ENCODE data around the gene PDXP.
"Not testable (repeated sequence)": the region's sequence is repeated elsewhere in the genome, so short reads cannot be mapped to it uniquely, and the experiment has no call there.

PDXP gene, protein sequence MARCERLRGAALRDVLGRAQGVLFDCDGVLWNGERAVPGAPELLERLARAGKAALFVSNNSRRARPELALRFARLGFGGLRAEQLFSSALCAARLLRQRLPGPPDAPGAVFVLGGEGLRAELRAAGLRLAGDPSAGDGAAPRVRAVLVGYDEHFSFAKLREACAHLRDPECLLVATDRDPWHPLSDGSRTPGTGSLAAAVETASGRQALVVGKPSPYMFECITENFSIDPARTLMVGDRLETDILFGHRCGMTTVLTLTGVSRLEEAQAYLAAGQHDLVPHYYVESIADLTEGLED

DNA sequence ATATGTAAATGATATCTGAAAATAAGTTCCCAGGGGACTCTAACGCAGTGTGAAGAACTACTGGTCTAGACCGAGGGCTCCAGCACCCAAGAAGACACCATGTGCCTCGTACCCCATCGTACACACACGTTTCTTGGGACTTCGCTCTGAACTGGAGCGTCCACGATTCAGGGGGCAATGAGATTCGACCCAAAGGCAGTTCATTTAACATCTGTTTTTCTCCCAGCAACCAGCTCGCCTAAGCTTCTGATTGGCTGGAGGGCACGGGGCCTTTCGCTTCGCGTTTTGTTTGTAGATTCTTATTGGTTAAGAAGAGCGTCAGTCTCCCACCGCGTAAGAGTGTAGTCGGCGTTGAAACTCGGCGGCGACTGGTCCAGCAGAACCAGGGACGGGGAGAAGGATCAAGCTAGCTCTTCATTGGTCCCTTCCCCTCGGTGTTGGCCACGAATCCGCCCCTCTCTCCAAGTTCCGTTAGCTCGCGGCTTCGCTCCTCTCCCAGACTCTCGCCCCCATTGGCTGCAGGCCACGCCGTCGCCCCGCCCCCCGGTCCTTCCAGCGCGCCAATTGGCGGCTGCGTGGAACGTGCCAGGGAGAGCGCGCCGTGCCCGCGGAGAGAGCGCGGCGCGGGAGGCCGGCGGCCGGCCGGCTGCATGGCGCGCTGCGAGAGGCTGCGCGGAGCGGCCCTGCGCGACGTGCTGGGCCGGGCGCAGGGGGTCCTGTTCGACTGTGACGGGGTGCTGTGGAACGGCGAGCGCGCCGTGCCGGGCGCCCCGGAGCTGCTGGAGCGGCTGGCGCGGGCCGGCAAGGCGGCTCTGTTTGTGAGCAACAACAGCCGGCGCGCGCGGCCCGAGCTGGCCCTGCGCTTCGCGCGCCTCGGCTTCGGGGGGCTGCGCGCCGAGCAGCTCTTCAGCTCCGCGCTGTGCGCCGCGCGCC, at the start of gene PDXP:
Gene PDXP, plus strand, starts transcription at position 591 of the 933 bp plus-strand sequence. Its CDS starts 60 bp downstream, at position 651.
- DNase-seq = peak; percentile 100

- DNase-seq = no peak
Measured at GRCh38 chr22:37609240-37610152, 49.0 kb upstream of the PDXP start.

GRCh38 chr22:37610153-37610475, 48.4 kb upstream of the PDXP start:
- DNase-seq = not testable (repeated sequence)

- DNase-seq = no peak
Measured at GRCh38 chr22:37610480-37611129, 47.9 kb upstream of the PDXP start.

DNA sequence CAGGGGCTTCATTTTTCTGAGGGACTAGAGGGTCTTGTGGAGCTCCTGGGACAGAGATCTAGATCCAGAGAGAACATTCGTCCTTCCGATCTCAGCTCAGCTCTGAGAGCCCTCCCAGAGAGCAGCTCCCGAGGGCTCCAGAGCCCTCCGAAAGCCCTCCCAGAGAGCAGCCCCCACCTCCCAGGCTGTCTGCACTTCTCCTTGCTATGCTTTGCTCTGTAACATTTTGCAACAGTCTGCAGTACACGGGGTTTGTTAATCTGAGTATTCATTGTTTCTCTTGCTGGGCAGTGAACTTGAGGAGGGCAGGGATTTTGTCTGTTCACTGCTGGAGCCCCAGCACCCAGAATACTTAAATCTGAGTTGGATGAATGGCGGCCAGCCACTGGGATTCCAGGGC, 47.3 kb upstream of the PDXP start:
- no peak for DNase-seq

DNA sequence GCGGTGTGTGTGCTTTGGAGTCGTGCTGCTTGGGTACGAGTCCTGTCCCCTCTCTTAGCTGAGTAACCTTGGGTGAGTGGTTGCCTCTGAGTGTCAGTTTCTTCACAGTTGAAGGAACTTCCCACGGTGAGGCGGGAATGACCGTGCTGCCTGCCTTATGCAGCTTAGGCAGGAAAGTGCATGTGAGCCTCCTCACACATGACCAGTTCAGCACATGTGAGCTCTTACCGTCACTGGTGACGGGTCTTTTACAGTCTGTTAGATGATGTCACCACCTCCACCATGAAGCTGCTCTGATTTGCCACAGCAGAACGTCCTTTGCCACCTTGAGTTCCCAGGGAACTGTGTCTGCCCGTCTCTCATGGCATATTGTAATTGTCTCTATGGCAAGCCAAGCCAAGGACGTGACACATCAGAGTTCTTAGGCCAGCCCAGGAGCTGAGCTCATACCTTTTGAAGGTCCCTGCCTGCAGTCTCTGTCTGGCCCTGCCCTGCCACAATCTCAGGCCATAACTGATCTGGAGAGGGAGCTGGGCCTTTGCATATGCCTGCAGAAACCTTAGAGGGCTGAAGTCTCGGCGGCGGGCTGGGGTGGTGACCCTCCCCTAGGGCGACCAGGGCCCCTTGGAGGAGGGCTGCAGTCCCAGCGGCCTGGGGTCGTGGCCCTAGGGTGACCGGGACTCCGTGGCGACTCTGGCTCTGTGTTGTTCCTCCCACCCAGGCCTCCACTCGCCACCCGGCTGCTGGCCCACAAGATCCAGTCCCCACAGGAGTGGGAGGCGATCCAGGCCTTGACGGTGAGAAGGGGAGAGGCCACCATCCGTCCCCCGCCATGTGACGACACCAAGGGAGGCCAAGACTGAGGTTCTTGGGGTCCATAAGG, 42.1 kb upstream of the PDXP start:
- peak; percentile 32 for DNase-seq

DNA sequence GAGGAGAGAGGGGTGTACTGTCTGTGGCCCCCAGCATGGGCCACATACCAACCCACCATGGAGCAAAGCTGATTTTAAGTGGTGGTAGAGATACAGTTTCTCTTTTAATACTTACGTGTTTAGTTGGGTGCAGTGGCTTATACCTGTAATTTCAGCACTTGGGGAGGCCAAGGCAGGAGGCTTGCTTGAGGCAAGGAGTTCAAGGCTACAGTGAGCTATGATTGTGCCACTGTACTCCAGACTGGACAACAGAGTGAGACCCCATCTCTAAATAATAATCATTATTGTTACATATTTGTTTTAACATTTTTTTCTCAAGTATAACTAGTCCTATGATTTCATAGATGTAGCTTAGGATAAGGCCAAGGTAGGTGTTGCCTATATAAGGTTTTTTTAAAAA, 41.1 kb upstream of the PDXP start:
- no peak for DNase-seq

DNA sequence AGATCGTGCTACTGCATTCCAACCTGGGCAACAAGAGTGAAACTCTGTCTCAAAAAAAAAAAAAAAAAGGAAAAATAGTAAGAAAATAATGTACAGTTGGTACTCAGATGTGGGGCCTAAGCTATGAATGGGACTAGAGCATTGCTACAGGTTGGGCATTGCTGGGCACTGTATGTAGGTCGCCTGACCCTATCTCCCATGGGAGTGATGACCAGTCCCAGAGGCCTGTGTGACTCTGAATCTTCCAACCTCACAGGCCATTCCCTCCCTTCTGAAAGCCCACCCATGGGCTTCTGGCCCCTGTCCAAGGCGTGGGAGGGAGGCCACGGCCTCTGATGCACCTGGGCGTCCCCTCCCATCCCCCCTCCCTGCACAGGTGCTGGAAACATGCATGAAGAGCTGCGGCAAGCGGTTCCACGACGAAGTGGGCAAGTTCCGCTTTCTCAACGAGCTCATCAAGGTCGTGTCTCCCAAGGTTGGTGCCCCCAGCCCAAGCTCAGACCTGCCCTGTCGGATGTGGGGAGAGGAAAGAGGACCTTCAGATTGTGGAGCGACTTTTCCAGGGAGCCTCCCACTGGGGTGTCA, 40.4 kb upstream of the PDXP start:
- DNase-seq = peak; percentile 28

DNA sequence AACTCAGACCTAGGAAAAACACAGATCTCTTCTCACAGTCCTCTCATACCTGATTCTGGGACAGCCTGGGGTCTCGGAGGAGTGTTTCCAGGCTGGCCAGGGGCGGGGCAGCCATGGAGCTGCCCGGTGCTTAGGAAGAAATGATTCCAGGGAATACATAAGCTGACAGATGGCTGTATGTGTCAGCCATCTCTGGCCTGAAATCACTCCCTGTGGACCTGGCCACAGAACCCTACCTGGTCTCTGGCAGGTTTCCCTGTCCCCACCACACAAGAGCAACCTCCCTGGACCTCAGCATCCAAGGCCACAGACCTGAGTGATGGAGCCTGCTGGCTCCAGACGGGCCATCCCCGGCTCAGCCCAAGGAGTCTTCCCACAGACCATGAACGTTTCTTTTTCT, 39.8 kb upstream of the PDXP start:
- DNase-seq = peak; percentile 32

GRCh38 chr22:37619991-37620390, 38.5 kb upstream of the PDXP start:
- DNase-seq = no peak

DNA sequence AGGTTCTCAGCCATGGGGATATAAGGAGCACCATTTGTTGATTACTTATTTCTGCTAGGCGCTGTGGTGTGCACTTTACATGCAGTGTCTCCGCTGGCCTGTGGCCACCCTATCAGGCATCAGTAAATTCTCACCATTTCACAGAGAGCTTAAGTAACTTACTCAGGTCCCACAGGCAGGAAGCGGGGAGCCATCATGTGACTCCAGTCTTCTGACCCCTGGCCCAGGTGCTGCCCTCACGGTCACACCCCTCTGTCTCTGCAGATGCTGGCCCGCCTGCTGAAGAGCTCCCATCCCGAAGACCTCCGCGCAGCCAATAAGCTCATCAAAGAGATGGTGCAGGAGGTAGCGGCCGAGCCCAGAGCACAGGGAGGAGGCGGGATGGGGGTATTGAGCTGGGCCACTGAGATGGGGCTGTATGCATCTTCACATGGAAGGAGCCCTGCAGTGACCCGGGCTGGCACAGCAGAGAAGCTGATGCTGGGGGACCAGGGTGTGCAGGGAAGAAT, 37.1 kb upstream of the PDXP start:
- DNase-seq = no peak

GRCh38 chr22:37623075-37624016, 35.2 kb upstream of the PDXP start:
- peak; percentile 87 for DNase-seq

DNA sequence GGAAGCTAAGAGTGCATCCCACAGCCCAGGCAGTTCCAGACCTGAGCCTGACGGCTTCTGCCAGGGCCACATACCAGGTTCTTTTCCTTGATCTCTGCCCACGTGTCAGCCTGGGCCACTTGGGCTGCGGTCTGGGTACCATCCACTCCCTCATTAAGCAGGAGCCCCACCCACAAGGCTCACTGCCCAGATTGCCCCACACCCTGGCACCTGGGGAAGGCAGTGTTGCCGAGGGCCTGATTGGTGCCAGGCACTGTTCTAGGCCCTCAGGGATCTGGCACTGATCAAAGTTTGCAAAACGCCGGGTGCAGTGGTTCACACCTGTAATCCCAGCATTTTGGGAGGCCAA, 34.5 kb upstream of the PDXP start:
- DNase-seq = no peak

GRCh38 chr22:37624876-37625275, 33.6 kb upstream of the PDXP start:
- no peak for DNase-seq

DNA sequence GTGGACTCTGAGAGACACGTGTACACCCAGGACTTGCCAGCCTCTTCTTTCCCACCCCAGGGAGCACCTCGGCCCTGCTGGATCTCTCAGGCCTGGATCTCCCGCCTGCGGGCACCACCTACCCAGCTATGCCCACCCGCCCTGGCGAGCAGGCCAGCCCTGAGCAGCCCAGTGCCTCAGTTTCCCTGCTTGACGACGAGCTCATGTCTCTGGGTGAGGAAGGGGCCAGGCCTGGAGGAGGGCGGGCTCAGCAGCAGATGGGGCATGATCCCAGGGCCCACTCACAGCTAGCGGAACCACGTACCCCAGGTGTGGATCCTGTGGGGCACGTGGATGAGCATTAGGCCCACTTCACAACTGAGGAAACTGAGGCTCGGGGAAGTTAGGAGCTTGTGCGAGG, 32.8 kb upstream of the PDXP start:
- no peak for DNase-seq

GRCh38 chr22:37626144-37626543, 32.4 kb upstream of the PDXP start:
- DNase-seq = no peak

GRCh38 chr22:37626556-37627075, 31.9 kb upstream of the PDXP start:
- DNase-seq = no peak

DNA sequence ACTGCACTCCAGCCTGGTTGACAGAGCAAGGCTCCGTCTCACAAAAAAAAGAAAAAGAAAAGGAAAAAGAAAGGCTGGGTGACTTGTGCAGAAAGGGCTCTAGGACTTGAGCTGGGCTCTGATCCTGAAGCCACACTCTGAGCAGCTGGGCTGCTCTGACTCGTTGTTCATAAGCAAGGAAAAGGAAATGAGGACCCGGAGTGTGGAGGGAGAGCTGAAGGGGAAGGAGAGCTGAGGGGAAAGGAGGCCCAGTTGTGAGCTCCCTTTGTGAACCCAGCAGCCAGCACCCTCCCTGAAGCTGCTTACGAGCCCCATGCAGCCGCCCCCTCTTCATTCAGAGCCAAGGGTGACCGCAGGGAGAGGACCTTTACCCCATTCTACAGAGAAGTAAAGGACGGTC, 31.4 kb upstream of the PDXP start:
- DNase-seq = no peak

DNA sequence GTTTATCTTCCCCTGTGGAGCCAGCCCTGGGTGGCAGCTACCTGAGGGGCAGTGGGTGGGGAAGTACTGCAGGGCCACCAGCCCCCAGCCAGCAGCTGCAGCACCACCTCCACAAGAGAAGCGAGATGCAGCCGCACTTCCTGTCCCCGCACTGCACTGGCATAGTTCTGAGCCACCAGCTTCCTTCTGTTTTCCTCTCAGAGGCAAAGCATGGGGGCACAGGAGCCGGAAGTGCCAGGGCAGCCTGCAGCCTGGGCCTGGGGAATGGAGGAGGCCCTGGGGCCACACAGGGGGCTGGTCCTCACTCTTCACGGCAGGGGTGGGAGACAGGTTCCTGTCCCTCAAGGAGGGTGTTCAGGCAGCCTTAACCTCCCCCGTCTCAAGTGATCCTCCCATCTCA, 31.0 kb upstream of the PDXP start:
- DNase-seq = no peak

DNA sequence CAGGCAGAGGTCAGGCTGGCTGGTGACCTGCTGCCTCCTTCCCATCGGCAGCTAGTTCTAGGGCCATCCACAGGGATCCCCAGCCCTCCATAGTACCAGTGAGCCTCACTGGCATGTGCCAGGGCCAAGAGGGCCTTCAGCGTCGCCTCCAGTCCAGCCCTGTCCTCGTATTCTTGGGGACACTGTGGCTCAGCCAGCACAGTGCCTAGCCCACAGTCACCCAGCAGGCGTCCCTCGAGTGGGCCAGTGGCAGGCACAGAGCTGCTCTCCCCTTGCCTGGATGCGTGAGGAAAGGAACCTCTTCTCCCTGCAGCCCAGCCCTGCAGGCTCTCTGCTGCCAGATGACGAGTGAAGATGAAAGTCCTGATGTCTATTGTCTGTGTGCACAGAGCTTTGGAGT, 29.7 kb upstream of the PDXP start:
- DNase-seq = no peak
